ENCODE measurements around the gene NFATC4. TPM values are rescaled to one million over a fixed set of nuclear protein-coding genes. Genes with fewer than 3 reads are reported as not detected.

The NFATC4 gene
- total RNA-seq, 4 donors from 2014 or later: 58.6 to 132 (median 99.1) TPM

GRCh38 chr14:24329736-24330135 lies 38.2 kb upstream of the NFATC4 start:
- Histone ChIP-seq H3K27ac (no peak overlapping the region), H3K4me1 (peaks cover 0 to 41% (median 26%) of the 10 kb centered on the region in 4 donors), H3K9me3 (no peaks in the 10 kb centered on the region), H3K27me3 (peaks cover 0 to 25% of the 10 kb centered on the region in 2 donors), H3K36me3 (no peaks in the 10 kb centered on the region), H3K4me3 (no peak overlapping the region)
- TF ChIP-seq EP300 (IDR thresholded peaks at IDR 0.05): peak in 1 of 2 donors; percentile 32
- no peak for TF ChIP-seq CTCF (IDR thresholded peaks at IDR 0.05)
- no peak for TF ChIP-seq POLR2A (IDR thresholded peaks at IDR 0.05)
- DNase-seq (ENCODE audit: low spot score in 2 of 2): peak in 1 of 2 donors; percentile 47
- 64 to 66% methylated on average over 3 to 9 of the region's 9 CpGs for WGBS, 2 donors

GRCh38 chr14:24330973-24331674 lies 36.9 kb upstream of the NFATC4 start:
- 86% methylated on average over 4 to 8 of the region's 10 CpGs for WGBS, 2 donors
- TF ChIP-seq EP300 (IDR thresholded peaks at IDR 0.05) (no peak), CTCF (IDR thresholded peaks at IDR 0.05) (no peak)
- Histone ChIP-seq H3K9me3 (no peaks in the 10 kb centered on the region), H3K4me1 (peaks cover 0 to 50% (median 29%) of the 10 kb centered on the region in 4 donors), H3K27me3 (peaks cover 0 to 39% of the 10 kb centered on the region in 2 donors), H3K36me3 (no peaks in the 10 kb centered on the region), H3K4me3 (no peak overlapping the region), H3K27ac (no peak overlapping the region)
- no peak for DNase-seq (ENCODE audit: low spot score in 2 of 2)

GRCh38 chr14:24331731-24332267 lies 36.2 kb upstream of the NFATC4 start:
- no peak for DNase-seq (ENCODE audit: low spot score in 2 of 2)

GRCh38 chr14:24332268-24332993 lies 35.6 kb upstream of the NFATC4 start:
- no peaks in the 10 kb centered on the region for H3K36me3 ChIP-seq
- no peak for TF ChIP-seq POLR2A (IDR thresholded peaks at IDR 0.05)
- TF ChIP-seq CTCF (IDR thresholded peaks at IDR 0.05): peak; percentile 61 to 83 (median 75)
- H3K27me3 ChIP-seq: peaks cover 0 to 51% of the 10 kb centered on the region in 2 donors
- WGBS, 2 donors: 16 to 18% methylated on average over 53 to 54 of the region's 56 CpGs
- H3K27ac ChIP-seq: peak overlapping the region in 1 of 4 donors; percentile 24
- peak overlapping the region in 3 of 4 donors; percentile 34 to 42 (median 39) for H3K4me3 ChIP-seq
- no peaks in the 10 kb centered on the region for H3K9me3 ChIP-seq
- H3K4me1 ChIP-seq: peaks cover 0 to 50% (median 29%) of the 10 kb centered on the region in 4 donors
- DNase-seq (ENCODE audit: low spot score in 2 of 2): peak in 1 of 2 donors; percentile 80

More at GRCh38 chr14:24331731-24332267, 36.2 kb upstream of the NFATC4 start:
- H3K4me1 ChIP-seq: peaks cover 0 to 50% (median 29%) of the 10 kb centered on the region in 4 donors
- TF ChIP-seq CTCF (IDR thresholded peaks at IDR 0.05) (no peak), POLR2A (IDR thresholded peaks at IDR 0.05) (no peak), EP300 (IDR thresholded peaks at IDR 0.05) (no peak)
- H3K27ac ChIP-seq: no peak overlapping the region
- peak overlapping the region in 2 of 4 donors; percentile 39 to 42 for H3K4me3 ChIP-seq
- no peaks in the 10 kb centered on the region for H3K36me3 ChIP-seq
- 55 to 64% methylated on average over 19 to 26 of the region's 26 CpGs for WGBS, 2 donors
- no peaks in the 10 kb centered on the region for H3K9me3 ChIP-seq
- peaks cover 0 to 46% of the 10 kb centered on the region in 2 donors for H3K27me3 ChIP-seq

Data from tibial nerve (tissue), 4 donors.